BJ (cell line): Measurements from ENCODE around the gene CD80. TPM values are rescaled to one million over a fixed set of nuclear protein-coding genes. Genes with fewer than 3 reads are reported as not detected.

Experiments used
- CTCF ChIA-PET: fragments of 350-600 bp; formaldehyde crosslinking; extraction: SDS; loops from one replicate; lab custom pipeline; 2021; ENCODE audit warnings: antibody characterized with exemption, inconsistent platforms; lab: Yijun Ruan, JAX
- POLR2A ChIA-PET: fragments of 300-600 bp; sonication (Branson Sonifier 250); formaldehyde crosslinking; extraction: SDS; loops from one replicate; lab custom pipeline; 2021; ENCODE audit warnings: antibody characterized with exemption; lab: Charles Lee
- DNase-seq: peaks from one replicate; pipeline ENCODE4 v3.0.0-alpha.2; 2011; ENCODE audit warnings: low read depth
- H3K27me3 ChIP-seq: 2 replicates; pipeline ENCODE4 v1.6.0; 2011; ENCODE audit warnings: low read length; ENCODE audit not compliant: control insufficient read depth, insufficient read depth
- H3K36me3 ChIP-seq: 2 replicates; pipeline ENCODE4 v1.5.1; 2011; ENCODE audit warnings: low read length; ENCODE audit not compliant: control insufficient read depth, insufficient read depth
- H3K4me3 ChIP-seq: 2 replicates; pipeline ENCODE4 v1.5.1; 2011; ENCODE audit warnings: low read depth, mild to moderate bottlenecking, control low read depth, low read length
- polyA plus RNA-seq: library from polyadenylated mRNA; depleted of rRNA; stranded (reverse); fragments of >200 nt; gene quantifications from 2 replicates; pipeline ENCODE4 v1.2.3, GENCODE V29; 2011
- TF ChIP-seq, protein P1 (sequence below): IDR thresholded peaks from 2 replicates; pipeline ENCODE4 v1.5.1; 2011; ENCODE audit warnings: low read depth, mild to moderate bottlenecking, control low read depth, inconsistent platforms, low read length, moderate library complexity; ENCODE audit not compliant: insufficient read depth

CD80 gene
- polyA plus RNA-seq, 1 experiment, result not detected

DNA sequence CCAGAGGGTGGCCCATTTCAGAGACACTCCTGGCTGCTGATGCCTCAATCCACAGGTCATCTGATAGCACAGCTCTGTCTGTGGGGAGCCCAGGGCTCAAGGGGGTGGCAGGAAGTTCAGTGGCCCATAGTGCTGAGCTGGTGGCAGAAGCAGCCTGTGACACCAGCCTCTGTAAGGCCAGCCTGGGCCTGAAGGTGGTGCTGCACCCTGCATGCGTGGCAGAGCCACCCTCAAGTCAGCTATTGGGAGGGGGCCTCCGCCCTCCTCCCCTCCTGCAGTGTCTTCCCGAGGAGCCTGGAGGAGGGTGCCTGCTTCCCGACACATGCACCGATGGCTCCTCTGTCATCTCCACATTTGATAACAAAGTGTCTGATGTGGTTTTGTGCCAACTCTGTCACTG lies 41.3 kb upstream of the CD80 start:
- Histone ChIP-seq H3K27me3 (no peaks in the 10 kb centered on the region), H3K4me3 (no peak overlapping the region), H3K36me3 (no peaks in the 10 kb centered on the region)
- no peak for DNase-seq
- POLR2A ChIA-PET, result no interaction called here
- CTCF ChIA-PET, result interaction anchor here (0.7 to 3.1 kb wide), 8 partner anchors 8 to 81 kb away, joined by 3 to 19 read pairs (median 4); no protein-coding TSS in a partner anchor
- TF ChIP-seq, protein P1, sequence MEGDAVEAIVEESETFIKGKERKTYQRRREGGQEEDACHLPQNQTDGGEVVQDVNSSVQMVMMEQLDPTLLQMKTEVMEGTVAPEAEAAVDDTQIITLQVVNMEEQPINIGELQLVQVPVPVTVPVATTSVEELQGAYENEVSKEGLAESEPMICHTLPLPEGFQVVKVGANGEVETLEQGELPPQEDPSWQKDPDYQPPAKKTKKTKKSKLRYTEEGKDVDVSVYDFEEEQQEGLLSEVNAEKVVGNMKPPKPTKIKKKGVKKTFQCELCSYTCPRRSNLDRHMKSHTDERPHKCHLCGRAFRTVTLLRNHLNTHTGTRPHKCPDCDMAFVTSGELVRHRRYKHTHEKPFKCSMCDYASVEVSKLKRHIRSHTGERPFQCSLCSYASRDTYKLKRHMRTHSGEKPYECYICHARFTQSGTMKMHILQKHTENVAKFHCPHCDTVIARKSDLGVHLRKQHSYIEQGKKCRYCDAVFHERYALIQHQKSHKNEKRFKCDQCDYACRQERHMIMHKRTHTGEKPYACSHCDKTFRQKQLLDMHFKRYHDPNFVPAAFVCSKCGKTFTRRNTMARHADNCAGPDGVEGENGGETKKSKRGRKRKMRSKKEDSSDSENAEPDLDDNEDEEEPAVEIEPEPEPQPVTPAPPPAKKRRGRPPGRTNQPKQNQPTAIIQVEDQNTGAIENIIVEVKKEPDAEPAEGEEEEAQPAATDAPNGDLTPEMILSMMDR, result peak; percentile 47

DNA sequence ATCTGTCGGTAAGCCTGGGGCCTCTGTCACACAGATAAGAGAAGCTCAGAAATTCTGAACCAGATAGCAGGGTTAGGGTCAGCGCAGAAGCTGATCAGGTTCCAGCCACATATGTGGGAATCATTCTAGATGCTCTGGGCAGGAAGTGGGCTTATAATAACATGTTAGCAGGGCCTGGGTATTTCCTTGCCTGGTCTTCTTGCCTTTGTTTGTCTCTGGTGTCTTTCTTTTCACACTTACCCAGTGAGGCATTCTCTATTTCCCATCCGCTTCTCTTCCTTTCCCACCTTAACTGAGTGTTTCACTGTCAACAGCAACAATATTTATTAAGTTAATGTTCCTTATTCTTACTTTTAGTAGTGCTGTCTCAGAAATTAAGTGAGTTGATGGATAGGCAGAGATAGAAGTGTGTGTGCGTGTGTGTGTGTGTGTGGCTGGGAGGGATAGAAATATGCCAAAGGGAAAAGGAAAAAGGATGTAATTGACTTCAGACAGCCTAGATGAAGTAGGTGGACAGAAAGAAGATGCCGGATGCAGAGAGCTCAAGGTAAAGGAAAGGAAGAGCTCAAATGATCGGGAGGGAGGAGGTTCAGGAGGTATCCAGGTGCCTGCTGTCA lies 40.3 kb upstream of the CD80 start:
- H3K36me3 ChIP-seq, result no peaks in the 10 kb centered on the region
- CTCF ChIA-PET, result interaction anchor here (1.0 to 3.1 kb wide), 6 partner anchors 9 to 82 kb away, joined by 3 to 19 read pairs (median 6); no protein-coding TSS in a partner anchor
- POLR2A ChIA-PET, result no interaction called here
- no peak overlapping the region for H3K4me3 ChIP-seq
- H3K27me3 ChIP-seq, result no peaks in the 10 kb centered on the region
- TF ChIP-seq, protein P1, result no peak
- DNase-seq, result no peak

DNA sequence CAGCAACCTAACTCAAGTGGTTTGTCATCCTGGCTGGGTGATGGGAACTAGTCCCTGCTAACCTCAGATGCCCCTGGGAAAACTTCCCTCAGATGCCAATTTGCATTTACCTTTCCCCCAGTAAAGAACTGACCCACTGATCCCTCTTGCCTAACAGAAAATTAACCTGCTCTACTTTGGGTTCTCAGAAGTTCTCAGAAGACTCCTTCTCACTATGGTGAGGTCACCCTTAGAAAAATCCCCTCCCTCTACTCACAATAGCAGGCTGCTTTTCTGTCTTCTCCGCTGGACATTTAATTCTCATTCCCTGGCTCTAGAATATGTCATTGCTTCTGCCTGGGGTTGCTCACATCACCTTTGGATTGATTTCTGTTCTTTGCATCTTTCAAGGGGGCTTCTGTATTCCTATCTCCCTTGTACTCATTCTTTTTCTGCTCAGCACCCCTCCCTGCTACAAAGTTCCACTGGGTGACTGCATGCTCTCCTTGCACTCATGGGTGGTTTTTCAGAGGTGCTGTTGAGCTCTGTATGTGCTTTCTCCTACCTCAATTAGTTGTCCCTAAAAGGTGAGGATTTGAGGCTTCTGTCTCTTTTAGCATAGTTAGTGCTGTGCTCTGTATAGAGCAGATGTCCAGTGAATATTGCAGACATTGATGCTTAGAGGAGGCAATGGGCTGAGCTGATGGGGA lies 39.1 kb upstream of the CD80 start:
- no peak for DNase-seq
- Histone ChIP-seq H3K4me3 (no peak overlapping the region), H3K27me3 (no peaks in the 10 kb centered on the region), H3K36me3 (no peaks in the 10 kb centered on the region)
- ChIA-PET POLR2A (no interaction called here), CTCF (interaction anchor here (1.0 to 3.1 kb wide), 3 partner anchors 11 to 83 kb away, joined by 3 to 19 read pairs (median 16); no protein-coding TSS in a partner anchor)
- TF ChIP-seq, protein P1, result no peak

DNA sequence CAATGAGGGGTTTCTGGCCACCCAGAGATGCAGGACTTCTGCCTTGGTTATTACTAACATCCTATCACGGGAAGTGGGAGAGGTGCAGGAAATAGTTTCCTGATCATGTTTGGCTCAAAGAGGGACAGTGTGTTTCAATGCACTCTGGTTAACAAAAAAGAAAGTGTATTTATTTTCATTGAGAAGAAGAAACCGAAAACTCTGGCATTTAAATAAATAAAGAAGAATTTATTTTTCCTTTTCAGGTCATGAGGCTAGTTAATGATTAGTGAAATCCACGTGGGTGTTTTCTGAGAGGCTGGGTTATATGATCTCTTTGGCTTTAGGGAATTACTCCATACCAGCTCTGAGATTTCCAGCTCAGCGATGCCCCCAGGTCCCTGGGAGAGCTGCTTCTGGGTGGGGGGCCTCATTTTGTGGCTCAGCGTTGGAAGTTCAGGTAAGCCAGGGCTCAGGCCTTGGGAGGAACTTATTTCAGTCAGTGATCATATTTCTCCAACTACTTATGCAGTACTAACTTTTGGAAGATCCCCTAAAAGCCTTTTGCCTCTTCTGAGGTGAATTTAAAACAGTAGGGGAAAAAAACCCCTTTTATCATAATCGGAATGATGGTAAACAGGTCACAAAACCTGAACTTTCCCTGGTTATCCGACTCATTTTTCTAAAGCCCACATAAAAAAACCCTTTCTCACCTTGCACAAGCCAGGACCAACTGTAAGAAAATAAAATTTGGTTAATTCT lies 38.3 kb upstream of the CD80 start, which contains the start of gene PLA1A:
Gene PLA1A, plus strand, starts transcription at position 338 of the 741 bp plus-strand sequence. Its CDS starts 29 bp downstream, at position 367.
- H3K27me3 ChIP-seq, result no peaks in the 10 kb centered on the region
- ChIA-PET CTCF (no interaction called here), POLR2A (no interaction called here)
- TF ChIP-seq, protein P1, result no peak
- DNase-seq, result no peak
- no peaks in the 10 kb centered on the region for H3K36me3 ChIP-seq
- H3K4me3 ChIP-seq, result no peak within 1 kb of the TSS
